OCI-LY1 (cell line): Measurements from ENCODE around the gene DDAH1.

Source experiments
- EZH2 ChIP-seq: fragments of 200-600 bp; sonication (generic), shearing (Covaris generic); IDR thresholded peaks from 2 replicates; pipeline ENCODE4 v1.8.0; 2017; ENCODE audit warnings: borderline replicate concordance, mixed run types, mild to moderate bottlenecking, antibody characterized with exemption, low read length, moderate library complexity, mixed read lengths
- TF ChIP-seq, protein P1 (sequence below): fragments of 200-600 bp; sonication (generic), shearing (Covaris generic); IDR thresholded peaks from 2 replicates; pipeline ENCODE4 v1.5.1; 2017; ENCODE audit warnings: mild to moderate bottlenecking, antibody characterized with exemption, low read length, moderate library complexity, mixed read lengths

DNA sequence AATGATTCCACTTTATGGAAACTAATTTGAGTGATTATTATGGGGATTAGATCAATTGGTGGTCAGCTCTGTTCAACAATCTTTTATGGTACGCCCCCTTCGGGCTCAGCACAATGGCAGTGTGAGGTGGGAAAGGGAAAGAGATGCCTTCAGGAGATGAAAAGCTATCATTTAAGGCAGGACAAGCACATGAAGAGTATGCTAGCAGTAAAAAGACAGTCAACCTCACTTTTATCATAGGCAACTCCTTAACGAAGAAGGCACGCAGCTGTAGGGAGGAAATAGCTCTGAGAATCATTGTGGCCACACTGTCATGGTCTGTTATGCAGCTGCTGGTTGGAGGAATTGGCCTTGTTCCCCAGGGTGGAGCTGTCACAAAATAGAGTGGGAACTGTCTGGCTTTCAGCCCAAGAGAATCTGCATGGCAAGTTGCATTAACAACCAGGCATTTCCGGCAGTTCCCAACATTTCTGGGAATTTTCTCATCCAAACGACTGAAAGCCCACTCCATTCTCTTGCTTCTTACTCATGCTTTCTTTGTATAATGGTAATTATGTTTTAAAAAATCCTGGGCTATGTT is 134.2 kb downstream of the DDAH1 start:
- TF ChIP-seq, protein P1, sequence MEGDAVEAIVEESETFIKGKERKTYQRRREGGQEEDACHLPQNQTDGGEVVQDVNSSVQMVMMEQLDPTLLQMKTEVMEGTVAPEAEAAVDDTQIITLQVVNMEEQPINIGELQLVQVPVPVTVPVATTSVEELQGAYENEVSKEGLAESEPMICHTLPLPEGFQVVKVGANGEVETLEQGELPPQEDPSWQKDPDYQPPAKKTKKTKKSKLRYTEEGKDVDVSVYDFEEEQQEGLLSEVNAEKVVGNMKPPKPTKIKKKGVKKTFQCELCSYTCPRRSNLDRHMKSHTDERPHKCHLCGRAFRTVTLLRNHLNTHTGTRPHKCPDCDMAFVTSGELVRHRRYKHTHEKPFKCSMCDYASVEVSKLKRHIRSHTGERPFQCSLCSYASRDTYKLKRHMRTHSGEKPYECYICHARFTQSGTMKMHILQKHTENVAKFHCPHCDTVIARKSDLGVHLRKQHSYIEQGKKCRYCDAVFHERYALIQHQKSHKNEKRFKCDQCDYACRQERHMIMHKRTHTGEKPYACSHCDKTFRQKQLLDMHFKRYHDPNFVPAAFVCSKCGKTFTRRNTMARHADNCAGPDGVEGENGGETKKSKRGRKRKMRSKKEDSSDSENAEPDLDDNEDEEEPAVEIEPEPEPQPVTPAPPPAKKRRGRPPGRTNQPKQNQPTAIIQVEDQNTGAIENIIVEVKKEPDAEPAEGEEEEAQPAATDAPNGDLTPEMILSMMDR = no peak
- TF ChIP-seq EZH2 = no peak
